ENCODE measurements around the gene AQP1.

Gene AQP1

DNA sequence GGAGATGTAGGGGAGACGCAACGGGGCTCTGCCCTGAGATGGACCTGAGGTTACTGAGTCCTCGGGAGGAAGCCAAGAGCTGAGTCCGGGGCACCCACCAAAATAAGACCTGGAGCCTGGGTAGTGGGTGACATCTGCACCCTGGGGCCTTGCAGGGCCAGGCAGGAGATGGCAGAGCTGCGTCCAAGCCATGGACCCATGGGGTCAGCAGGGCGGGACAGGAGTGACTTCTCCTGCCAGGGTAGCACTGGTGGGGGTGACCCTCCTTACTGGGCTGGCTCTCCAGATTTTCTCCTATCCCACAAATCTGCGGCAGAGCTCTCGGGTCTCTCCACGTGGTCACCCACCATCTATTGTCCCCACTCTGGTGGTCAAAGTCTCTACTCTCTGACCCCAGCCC, 54.2 kb downstream of the AQP1 start:
- no peak for DNase-seq (ENCODE audit: low read depth, low spot score)

DNA sequence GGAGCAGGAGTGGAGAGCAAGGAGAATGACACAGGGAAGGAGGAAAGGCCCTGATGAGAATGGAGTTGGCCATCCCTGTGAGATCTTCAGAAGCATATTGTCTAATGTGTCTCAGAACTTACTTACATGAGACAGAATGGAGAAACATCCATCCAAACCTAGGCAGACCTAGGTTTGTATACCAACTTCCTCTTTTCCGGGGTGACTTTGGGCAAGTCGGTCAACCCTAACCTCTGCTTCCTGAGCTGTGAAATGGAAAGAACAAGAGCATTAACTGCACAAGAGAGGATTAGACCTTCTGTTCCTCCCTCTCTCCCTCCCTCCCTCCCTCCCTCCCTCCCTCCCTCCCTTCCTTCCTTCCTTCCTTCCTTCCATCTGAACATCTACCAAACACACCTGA, 56.6 kb downstream of the AQP1 start:
- no peak for DNase-seq (ENCODE audit: low read depth, low spot score)
- no peak overlapping the region for H3K4me3 ChIP-seq (ENCODE audit: low read length)

More for the DNA sequence above, 54.2 kb downstream of the AQP1 start:
- no peak overlapping the region for H3K4me3 ChIP-seq (ENCODE audit: low read length)

DNA sequence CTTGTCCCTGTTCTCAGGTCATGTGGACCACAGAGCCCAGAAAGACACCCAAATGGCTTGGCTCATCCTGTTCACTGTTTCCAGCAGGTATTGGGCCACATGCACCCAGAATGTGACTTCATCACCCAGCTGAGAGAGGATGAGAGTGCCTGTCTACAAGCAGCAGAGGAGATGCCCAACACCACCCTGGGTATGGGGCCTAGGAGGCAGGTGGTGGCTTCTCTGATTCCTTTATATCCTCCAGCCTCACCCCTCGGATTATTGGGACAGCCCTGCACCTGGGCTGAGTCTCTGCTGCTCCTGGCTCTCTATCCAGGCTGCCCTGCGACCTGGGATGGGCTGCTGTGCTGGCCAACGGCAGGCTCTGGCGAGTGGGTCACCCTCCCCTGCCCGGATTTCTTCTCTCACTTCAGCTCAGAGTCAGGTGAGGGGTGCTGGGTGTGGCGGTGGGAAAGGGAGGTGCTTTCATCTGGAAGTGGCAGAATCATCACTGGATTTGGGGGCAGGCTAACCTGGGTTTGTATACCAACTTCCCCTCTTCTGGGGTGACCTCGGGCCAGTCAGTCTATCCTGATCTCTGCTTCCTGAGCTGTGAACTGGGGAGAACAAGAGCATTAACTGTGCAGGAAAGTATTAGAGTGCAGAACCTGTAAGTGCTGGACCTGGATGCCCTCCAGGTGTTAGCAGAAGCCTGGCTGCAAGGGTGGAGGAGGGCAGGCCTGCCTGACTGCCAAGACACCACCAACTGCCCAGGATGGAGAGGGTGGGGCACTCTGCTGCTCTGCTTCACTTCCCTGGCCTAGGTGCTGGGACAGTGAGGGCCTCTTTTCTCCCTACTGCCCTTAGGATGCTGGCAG, 57.3 kb downstream of the AQP1 start:
- DNase-seq (ENCODE audit: low read depth, low spot score), result no peak
- H3K4me3 ChIP-seq (ENCODE audit: low read length), result no peak overlapping the region

DNA sequence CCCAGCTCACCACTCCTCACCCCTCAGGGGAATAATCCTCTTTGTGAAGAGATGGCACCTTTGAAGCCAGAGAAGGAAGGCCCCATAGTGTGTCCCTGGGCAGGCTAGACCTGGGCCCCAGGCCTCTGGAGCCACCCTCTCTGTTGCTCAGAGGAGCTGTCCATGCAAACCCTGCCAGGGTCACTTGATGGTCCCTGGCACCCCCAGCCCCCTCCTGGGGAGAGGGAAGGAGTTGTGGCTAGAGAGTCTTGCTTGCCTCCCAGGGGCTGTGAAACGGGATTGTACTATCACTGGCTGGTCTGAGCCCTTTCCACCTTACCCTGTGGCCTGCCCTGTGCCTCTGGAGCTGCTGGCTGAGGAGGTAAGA, 57.9 kb downstream of the AQP1 start:
- no peak for DNase-seq (ENCODE audit: low read depth, low spot score)
- no peak overlapping the region for H3K4me3 ChIP-seq (ENCODE audit: low read length)

- no peak for DNase-seq (ENCODE audit: low read depth, low spot score)
- H3K4me3 ChIP-seq (ENCODE audit: low read length), result no peak overlapping the region
These were observed 58.4 kb downstream of the AQP1 start for GRCh38 chr7:30970074-30970473.

GRCh38 chr7:30970594-30971094, 59.0 kb downstream of the AQP1 start:
- DNase-seq (ENCODE audit: low read depth, low spot score), result no peak
- no peak overlapping the region for H3K4me3 ChIP-seq (ENCODE audit: low read length)

- no peak for DNase-seq (ENCODE audit: low read depth, low spot score)
- H3K4me3 ChIP-seq (ENCODE audit: low read length), result no peak overlapping the region
These were observed 59.8 kb downstream of the AQP1 start for GRCh38 chr7:30971440-30971839.

DNA sequence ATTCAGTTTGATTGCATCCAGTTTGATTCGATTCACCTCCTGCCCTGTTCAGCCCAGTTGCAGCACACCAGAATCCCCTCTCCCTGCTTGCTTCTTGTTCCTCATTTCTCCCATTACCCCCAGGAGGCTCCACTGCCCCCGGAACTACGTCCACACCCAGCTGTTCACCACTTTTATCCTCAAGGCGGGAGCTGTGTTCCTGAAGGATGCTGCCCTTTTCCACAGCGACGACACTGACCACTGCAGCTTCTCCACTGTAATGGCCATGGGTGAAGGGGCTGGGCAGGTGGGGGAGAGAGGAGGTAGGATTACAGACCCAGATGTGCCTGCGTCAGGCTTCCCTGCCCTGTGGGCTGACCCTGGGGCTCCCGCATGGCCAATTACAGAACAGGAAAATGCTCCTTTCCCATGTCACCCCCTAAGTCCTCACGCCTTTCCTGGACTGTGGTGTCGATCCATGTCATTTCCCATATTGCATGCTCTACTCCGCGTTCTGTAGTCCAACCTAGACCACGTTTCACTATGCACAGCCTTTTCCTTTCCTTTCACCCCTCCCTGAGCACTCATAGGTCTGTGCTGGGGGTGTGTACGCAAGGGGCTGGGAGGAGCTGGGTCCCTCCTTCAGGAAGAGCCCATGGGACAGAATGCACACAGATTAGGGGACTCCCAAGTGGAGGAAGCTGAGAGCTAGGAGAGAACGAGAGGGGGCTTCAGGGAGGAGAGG, 60.3 kb downstream of the AQP1 start:
- H3K4me3 ChIP-seq (ENCODE audit: low read length), result no peak overlapping the region
- DNase-seq (ENCODE audit: low read depth, low spot score), result no peak

DNA sequence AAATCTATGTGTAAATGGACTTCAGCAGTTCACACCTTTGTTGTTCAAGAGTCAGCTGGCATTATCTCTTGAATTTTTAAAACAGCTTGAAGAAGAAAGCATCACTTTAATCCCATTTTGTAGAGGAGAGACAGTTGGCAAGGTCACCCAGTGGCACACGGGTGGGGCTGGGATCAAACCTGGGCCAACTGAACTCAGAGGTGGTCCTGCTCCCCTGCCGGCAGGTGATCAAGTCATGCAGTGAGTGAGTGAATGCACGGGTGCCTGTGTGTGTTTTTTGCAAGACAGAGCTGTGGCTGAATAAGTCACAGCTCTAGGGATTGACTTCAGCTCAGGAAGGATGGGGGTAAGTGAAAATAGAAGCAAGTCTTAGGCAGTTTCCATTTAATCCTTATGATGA, 61.6 kb downstream of the AQP1 start:
- H3K4me3 ChIP-seq (ENCODE audit: low read length), result no peak overlapping the region

DNA sequence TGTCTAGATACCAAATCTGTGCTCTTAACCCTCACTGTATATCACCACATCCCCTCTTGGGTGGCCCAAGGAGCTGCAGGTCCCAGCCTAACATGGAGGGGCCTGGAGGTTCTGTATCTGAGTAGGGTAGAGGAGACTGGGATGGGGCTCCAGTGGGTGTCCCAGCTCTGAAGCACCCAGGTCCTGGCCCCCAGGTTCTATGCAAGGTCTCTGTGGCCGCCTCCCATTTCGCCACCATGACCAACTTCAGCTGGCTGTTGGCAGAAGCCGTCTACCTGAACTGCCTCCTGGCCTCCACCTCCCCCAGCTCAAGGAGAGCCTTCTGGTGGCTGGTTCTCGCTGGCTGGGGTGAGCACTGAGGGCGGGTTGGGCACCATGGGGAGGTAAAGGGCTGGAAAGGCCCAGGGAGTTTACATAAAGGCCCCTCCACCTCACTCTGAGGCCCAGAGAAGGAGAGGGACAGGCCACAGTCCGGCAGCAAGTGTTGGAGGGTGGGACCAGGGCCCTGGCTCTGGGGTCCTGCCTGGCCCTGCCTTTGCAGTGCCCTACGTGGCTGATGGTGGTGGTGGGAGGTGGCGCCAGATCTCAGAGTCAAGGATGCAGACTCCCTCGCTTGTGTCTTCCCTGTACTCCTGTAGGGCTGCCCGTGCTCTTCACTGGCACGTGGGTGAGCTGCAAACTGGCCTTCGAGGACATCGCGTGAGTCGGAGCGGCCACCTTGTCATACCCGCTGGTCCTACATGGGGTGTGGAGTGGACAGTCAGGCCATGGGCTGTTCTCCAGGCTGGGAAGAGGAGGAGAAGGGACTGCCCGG, 62.3 kb downstream of the AQP1 start:
- no peak for DNase-seq (ENCODE audit: low read depth, low spot score)
- H3K4me3 ChIP-seq (ENCODE audit: low read length), result no peak overlapping the region

More for the DNA sequence above, 61.6 kb downstream of the AQP1 start:
- no peak for DNase-seq (ENCODE audit: low read depth, low spot score)

DNA sequence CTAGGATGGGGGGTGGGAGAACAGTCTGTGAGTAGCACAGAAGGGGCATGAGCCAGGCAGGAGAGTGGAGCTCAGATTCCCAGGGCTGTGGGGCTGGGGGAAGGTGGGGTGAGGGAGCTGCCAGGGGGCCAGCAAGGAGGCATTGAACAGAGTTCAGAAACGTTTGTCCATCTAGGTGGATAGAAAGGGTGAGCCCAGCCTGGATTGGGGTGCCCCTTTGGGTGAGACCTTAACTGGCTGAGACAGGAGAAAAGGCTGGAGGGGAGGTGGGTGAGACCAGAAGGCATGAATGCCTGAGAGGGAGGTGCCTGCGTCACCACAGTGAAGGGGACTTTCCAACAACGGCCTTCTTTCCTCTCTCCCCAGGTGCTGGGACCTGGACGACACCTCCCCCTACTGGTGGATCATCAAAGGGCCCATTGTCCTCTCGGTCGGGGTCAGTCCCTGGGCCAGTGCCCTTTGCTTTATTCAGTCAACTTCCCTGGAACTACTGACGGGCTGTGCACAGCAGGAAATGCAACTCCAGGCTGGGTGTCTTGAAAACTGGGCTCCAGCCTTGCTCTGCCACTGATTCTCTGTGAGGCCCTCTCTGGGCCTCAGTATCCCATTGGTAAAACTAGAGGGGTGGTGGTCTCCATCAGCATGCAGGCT, 63.1 kb downstream of the AQP1 start:
- no peak overlapping the region for H3K4me3 ChIP-seq (ENCODE audit: low read length)
- DNase-seq (ENCODE audit: low read depth, low spot score), result no peak
